Suprapubic skin (tissue), 4 donors: ENCODE results near the gene SYT2.

Source experiments
- EP300 ChIP-seq: sonication (generic); formaldehyde crosslinking; IDR thresholded peaks from one replicate; pipeline ENCODE4 v1.6.1; 2017; ENCODE audit warnings: antibody characterized with exemption
- POLR2A ChIP-seq, 2 donors: fragments of 450-650 bp; IDR thresholded peaks; one replicate each; pipeline ENCODE4 v1.6.1; 2017; ENCODE audit warnings: antibody characterized with exemption in 2 of 2, mild to moderate bottlenecking in 2 of 2, moderate library complexity in 2 of 2
- POLR2AphosphoS5 ChIP-seq, 3 donors: sonication (generic); formaldehyde crosslinking; IDR thresholded peaks; one replicate each; pipeline ENCODE4 v1.6.1; 2017; ENCODE audit warnings: antibody characterized with exemption in 3 of 3
- TF ChIP-seq, protein P1 (sequence below), 2 donors: fragments of 200-600 bp in 1 of 2; fragments of 450-650 bp in 1 of 2; sonication (generic) in 1 of 2; IDR thresholded peaks; one replicate each; pipeline ENCODE4 v1.5.1; 2016 to 2019; ENCODE audit warnings: antibody characterized with exemption in 2 of 2, mild to moderate bottlenecking in 1 of 2, moderate library complexity in 1 of 2

GRCh38 chr1:202642619-202643291 lies 67.5 kb downstream of the SYT2 start:
- TF ChIP-seq POLR2AphosphoS5 (IDR thresholded peaks at IDR 0.05) (no peak), EP300 (no peak), POLR2A (IDR thresholded peaks at IDR 0.05) (no peak)
- TF ChIP-seq, protein P1, sequence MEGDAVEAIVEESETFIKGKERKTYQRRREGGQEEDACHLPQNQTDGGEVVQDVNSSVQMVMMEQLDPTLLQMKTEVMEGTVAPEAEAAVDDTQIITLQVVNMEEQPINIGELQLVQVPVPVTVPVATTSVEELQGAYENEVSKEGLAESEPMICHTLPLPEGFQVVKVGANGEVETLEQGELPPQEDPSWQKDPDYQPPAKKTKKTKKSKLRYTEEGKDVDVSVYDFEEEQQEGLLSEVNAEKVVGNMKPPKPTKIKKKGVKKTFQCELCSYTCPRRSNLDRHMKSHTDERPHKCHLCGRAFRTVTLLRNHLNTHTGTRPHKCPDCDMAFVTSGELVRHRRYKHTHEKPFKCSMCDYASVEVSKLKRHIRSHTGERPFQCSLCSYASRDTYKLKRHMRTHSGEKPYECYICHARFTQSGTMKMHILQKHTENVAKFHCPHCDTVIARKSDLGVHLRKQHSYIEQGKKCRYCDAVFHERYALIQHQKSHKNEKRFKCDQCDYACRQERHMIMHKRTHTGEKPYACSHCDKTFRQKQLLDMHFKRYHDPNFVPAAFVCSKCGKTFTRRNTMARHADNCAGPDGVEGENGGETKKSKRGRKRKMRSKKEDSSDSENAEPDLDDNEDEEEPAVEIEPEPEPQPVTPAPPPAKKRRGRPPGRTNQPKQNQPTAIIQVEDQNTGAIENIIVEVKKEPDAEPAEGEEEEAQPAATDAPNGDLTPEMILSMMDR (IDR thresholded peaks at IDR 0.05), result no peak
